Thyroid gland (tissue), 4 donors: ENCODE measurements around the gene HEXIM1. TPM values are rescaled to one million over a fixed set of nuclear protein-coding genes. Genes with fewer than 3 reads are reported as not detected.

ENCODE experiments used
- DNase-seq, 2 donors: peaks; one replicate each; pipeline ENCODE4 v3.0.0-alpha.2; 2019
- H3K27ac ChIP-seq, 3 donors: fragments of 200-600 bp; sonication (generic); 1 replicate in 2 of 3; 2 replicates in 1 of 3; pipeline ENCODE4 v1.5.1; 2016 to 2019; ENCODE audit warnings: mild to moderate bottlenecking in 1 of 3, moderate library complexity in 1 of 3
- H3K27me3 ChIP-seq: fragments of 200-600 bp; sonication (generic); one replicate; pipeline ENCODE4 v1.5.1; 2019
- H3K36me3 ChIP-seq, 2 donors: fragments of 200-600 bp; sonication (generic); one replicate each; pipeline ENCODE4 v1.5.1; 2016 to 2019
- H3K4me1 ChIP-seq, 2 donors: fragments of 200-600 bp; sonication (generic); one replicate each; pipeline ENCODE4 v1.5.1; 2017 to 2019
- H3K4me3 ChIP-seq, 3 donors: fragments of 200-600 bp; sonication (generic); replicated peaks in 1 of 3; 1 replicate in 2 of 3; 2 replicates in 1 of 3; pipeline ENCODE4 v1.5.1; 2016; ENCODE audit warnings: mild to moderate bottlenecking in 1 of 3
- H3K9me3 ChIP-seq: fragments of 200-600 bp; sonication (generic); one replicate; pipeline ENCODE4 v1.5.1; 2017
- POLR2A ChIP-seq, 2 donors: fragments of 450-650 bp; IDR thresholded peaks; one replicate each; pipeline ENCODE4 v1.6.1; 2017; ENCODE audit warnings: antibody characterized with exemption in 2 of 2, mild to moderate bottlenecking in 2 of 2, moderate library complexity in 1 of 2
- WGBS, 2 donors: methylation state at CpG; one replicate each; pipeline ENCODE4 v1.1.5; 2017; 5-methylcytosine and 5-hydroxymethylcytosine counted together
- intact Hi-C: fragments of 100-400 bp; cut with DNase I; formaldehyde crosslinking; loops from one replicate; pipeline ENCODE4 v1.15.1; 2023
- total RNA-seq, 4 donors: library from RNA; depleted of rRNA; stranded (reverse); fragments of >200 nt; gene quantifications; one replicate each; pipeline ENCODE4 v1.2.3, GENCODE V29; 2016
- TF ChIP-seq, protein P1 (sequence below), 6 experiments: fragments of 200-600 bp in 3 of 6; fragments of 450-650 bp in 3 of 6; sonication (generic) in 3 of 6; IDR thresholded peaks; one replicate each; pipeline ENCODE4 v1.5.1; 2016 to 2019; ENCODE audit warnings: antibody characterized with exemption in 6 of 6, mild to moderate bottlenecking in 2 of 6, inconsistent platforms in 1 of 6, moderate library complexity in 1 of 6

HEXIM1 gene
- total RNA-seq, 4 donors from 2014 or later, result 15.6 to 33.5 (median 18.4) TPM

DNA sequence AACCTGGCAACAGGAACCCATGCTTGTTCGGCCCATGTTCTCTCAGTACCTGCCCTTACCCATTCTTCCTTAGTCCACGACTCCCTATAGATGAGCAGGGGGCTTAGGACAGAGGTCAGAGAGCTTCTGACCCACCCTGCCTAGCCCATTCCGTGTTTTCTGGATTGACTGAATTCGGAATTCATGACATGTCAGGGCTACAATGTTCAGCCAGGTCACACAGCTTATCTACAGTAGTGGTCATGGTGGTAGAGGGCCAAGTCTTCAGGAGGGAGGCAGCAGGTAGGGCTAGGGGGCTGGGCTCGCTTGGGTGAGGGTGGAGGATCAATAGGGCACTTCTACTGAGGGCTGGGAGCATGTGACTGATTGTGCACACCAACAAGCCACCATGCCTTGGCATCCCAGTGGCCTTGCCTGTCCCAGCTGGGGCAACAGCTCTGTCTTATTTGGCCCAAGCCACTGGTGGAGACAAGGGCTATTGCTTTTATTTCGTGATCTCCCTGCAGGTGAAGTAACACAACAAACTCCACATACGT lies 16.5 kb downstream of the HEXIM1 start:
- intact Hi-C loops, result no loop called here
- WGBS, 2 donors, result 95 to 96% methylated on average over 7 of the region's 7 CpGs
- H3K27ac ChIP-seq, result no peak overlapping the region
- DNase-seq, result no peak
- H3K4me1 ChIP-seq, result peaks cover 9 to 13% of the 10 kb centered on the region in 2 donors
- H3K9me3 ChIP-seq, result no peaks in the 10 kb centered on the region
- no peak overlapping the region for H3K4me3 ChIP-seq
- no peak for TF ChIP-seq POLR2A (IDR thresholded peaks at IDR 0.05)
- TF ChIP-seq, protein P1, sequence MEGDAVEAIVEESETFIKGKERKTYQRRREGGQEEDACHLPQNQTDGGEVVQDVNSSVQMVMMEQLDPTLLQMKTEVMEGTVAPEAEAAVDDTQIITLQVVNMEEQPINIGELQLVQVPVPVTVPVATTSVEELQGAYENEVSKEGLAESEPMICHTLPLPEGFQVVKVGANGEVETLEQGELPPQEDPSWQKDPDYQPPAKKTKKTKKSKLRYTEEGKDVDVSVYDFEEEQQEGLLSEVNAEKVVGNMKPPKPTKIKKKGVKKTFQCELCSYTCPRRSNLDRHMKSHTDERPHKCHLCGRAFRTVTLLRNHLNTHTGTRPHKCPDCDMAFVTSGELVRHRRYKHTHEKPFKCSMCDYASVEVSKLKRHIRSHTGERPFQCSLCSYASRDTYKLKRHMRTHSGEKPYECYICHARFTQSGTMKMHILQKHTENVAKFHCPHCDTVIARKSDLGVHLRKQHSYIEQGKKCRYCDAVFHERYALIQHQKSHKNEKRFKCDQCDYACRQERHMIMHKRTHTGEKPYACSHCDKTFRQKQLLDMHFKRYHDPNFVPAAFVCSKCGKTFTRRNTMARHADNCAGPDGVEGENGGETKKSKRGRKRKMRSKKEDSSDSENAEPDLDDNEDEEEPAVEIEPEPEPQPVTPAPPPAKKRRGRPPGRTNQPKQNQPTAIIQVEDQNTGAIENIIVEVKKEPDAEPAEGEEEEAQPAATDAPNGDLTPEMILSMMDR (IDR thresholded peaks at IDR 0.05), result no peak
- no peaks in the 10 kb centered on the region for H3K27me3 ChIP-seq
- no peaks in the 10 kb centered on the region for H3K36me3 ChIP-seq

DNA sequence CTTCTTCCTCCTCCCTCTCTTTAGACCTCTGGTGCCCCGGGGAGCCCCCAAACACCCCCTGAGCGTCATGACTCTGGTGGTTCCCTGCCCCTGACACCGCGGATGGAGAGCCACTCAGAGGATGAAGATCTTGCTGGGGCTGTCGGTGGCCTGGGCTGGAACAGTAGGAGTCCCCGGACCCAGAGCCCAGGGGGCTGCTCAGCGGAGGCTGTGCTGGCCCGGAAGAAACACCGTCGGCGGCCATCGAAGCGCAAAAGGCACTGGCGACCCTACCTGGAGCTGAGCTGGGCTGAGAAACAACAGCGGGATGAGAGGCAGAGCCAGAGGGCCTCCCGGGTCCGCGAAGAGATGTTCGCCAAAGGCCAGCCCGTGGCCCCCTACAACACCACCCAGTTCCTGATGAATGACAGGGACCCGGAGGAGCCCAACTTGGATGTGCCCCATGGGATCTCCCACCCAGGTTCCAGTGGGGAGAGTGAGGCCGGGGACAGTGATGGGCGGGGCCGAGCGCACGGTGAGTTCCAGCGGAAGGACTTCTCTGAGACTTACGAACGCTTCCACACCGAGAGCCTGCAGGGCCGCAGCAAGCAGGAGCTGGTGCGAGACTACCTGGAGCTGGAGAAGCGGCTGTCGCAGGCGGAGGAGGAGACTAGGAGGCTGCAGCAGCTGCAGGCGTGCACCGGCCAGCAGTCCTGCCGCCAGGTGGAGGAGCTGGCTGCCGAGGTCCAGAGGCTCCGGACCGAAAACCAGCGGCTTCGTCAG lies 20.9 kb downstream of the HEXIM1 start:
- no peak for DNase-seq
- no peak overlapping the region for H3K27ac ChIP-seq

DNA sequence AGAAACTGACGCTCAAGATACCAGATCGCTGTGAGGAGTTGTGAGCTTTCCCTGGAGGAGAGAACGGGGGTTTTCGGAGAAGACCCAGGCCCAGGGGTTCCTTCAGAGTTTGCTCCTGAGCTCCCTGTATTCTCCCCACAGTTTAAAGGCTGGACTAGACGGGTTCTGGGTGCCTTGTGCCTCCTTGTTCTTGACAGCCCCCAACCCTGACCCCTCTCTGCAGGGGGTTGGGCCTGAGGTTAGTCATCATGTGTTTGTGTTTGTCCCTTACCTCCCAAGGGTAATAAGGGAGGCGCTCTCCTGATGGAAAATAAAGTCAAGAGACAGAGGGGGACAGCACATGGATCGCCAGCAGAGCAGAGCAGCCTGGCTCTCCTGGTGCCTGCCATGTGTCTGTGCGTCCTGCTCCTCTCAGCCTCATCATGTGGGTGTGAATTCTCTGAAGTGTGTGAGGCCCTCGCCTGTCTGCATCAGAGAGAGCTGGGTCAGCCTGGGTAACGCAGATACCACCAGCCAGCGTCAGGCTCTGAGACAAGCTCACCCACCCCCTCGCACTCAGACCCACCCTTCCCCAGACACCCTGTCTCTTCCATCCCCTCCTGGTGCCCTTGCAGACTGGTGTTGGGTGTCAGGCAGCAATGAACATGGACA lies 22.1 kb downstream of the HEXIM1 start:
- Histone ChIP-seq H3K9me3 (no peaks in the 10 kb centered on the region), H3K27ac (peak overlapping the region; percentile 77 to 98 (median 97)), H3K27me3 (no peaks in the 10 kb centered on the region), H3K36me3 (no peaks in the 10 kb centered on the region), H3K4me1 (peaks cover 28 to 35% of the 10 kb centered on the region in 2 donors), H3K4me3 (no peak overlapping the region)
- WGBS, 2 donors, result 90 to 96% methylated on average over 10 to 12 of the region's 12 CpGs
- no peak for DNase-seq
- intact Hi-C loops, result no loop called here
- TF ChIP-seq POLR2A (IDR thresholded peaks at IDR 0.05), result no peak
- TF ChIP-seq, protein P1 (IDR thresholded peaks at IDR 0.05), result no peak

More for the DNA sequence above, 20.9 kb downstream of the HEXIM1 start:
- TF ChIP-seq, protein P1 (IDR thresholded peaks at IDR 0.05), result no peak
- intact Hi-C loops, result no loop called here
- Histone ChIP-seq H3K36me3 (no peaks in the 10 kb centered on the region), H3K27me3 (no peaks in the 10 kb centered on the region), H3K4me1 (peaks cover 28 to 35% of the 10 kb centered on the region in 2 donors), H3K4me3 (no peak overlapping the region), H3K9me3 (no peaks in the 10 kb centered on the region)
- WGBS, 2 donors, result 94 to 98% methylated on average over 38 to 40 of the region's 43 CpGs

DNA sequence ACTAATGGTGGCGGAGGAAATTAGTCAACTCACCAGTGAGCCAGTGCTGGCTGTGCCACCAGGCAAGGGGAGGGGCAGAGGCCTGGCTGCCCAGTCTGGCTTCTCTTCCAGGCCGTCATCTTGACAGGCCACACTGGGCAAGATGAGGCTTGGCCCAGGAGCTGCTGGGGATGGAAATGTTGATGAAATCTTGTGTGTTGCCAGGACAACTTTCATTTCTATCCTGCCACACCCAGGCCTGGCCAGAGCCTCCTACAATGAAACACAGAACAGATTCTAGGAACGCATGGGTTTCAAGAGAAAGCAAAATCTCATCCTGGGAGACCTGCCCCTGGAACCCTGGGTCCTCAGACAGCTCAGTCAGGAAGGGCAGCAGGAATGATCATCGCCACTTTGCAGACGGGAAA lies 22.7 kb downstream of the HEXIM1 start:
- WGBS, 2 donors, result 28 to 35% methylated on average over 4 to 5 of the region's 5 CpGs

More for the DNA sequence above, 22.7 kb downstream of the HEXIM1 start:
- Histone ChIP-seq H3K27ac (peak overlapping the region; percentile 77 to 98 (median 97)), H3K36me3 (no peaks in the 10 kb centered on the region), H3K27me3 (no peaks in the 10 kb centered on the region), H3K9me3 (no peaks in the 10 kb centered on the region), H3K4me1 (peaks cover 28 to 38% of the 10 kb centered on the region in 2 donors), H3K4me3 (no peak overlapping the region)
- no peak for TF ChIP-seq POLR2A (IDR thresholded peaks at IDR 0.05)
- TF ChIP-seq, protein P1 (IDR thresholded peaks at IDR 0.05), result no peak
- intact Hi-C loops, result no loop called here
- DNase-seq, result peak; percentile 56
